ENCODE measurements around the gene ELL2.
"Not testable (repeated sequence)": the region's sequence is repeated elsewhere in the genome, so short reads cannot be mapped to it uniquely, and the experiment has no call there.

ELL2 gene

DNA sequence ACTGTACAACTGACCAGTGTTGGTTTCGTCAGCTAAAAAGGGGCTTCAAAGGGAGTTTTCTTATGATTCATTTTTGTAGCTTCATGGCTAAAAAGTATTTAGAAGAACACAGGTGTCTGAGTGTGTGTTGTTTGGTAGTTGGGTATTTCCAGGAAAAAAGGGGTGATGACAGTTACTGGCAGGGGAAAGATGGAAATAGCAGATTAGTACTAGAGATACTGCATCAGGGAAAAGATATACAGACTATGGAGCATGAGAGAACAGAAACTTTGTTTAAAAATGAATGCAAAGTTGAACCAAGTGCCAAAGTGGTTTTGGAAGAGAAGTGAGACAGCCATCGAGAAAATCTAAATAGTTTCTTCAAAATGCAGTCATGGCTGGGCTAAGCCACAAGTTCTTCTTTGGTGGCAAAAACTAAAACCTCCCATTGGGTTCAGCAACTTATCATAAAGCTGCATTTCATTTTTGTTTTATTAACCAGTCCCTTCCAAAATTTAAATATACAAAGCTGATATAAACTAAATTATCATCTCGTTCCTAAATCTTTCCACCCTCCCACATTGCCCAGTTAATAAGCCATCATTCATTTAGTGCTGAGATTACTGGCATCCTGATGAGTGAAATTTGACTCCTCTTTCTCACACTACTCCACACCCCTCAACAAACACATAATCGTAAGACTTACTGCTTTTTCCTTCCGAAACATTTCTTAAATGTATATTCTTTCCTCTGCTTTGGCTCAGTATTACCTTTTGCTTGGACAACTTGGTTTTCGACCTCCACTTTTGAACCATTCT, 33.5 kb downstream of the ELL2 start:
- DNase-seq = peak in 1 of 5 experiments; percentile 42

DNA sequence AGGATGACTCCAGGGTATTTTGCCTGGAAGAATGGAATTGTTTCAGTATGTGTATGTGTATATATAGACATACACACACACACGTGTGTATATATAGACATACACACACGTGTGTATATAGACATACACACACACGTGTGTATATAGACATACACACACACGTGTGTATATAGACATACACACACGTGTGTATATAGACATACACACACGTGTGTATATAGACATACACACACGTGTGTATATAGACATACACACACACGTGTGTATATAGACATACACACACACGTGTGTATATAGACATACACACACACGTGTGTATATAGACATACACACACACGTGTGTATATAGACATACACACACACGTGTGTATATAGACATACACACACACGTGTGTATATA, 34.4 kb downstream of the ELL2 start:
- not testable (repeated sequence) for DNase-seq

DNA sequence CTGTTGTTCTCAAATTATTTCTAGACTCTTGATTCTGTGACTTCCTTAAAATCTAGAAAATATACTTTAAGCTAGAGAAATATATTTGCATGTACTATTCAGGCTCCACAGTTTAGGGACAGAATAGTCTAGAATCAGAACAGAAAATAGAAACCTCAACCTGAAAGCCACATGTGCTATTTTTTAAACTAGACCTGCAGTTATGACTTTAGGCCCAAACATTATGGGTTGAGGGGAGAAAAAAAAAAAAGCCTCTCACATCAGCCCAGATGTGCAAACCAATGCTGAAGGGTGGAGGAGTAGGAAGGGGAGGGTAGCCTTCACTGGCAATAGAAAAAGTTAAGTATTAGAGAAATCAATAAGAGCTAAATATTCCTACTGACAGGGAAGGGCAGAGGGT, 35.7 kb downstream of the ELL2 start:
- peak in 1 of 5 experiments; percentile 42 for DNase-seq

GRCh38 chr5:95925378-95925744, 36.3 kb downstream of the ELL2 start:
- DNase-seq = no peak

GRCh38 chr5:95924720-95925377, 36.8 kb downstream of the ELL2 start:
- no peak for DNase-seq

- no peak for DNase-seq
These were observed 37.6 kb downstream of the ELL2 start for GRCh38 chr5:95923918-95924544.

DNA sequence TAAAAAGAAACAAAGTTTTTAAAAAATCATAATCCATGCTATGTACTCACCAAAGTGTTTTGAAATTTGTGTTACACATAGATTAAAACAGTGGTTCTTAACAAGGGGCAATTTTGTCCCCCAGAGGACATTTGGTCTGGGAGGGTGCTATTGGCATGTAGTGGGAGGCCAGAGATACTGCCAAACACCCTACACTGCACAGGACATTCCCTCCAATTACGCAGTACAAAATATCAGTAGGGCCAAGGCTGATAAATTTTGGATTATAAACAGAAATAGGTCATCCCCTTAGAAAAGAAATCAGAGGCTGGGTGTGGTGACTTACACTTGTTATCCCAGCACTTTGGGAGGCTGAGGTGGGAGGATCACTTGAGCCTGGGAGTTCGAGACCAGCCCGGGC, 38.9 kb downstream of the ELL2 start:
- no peak for DNase-seq

DNA sequence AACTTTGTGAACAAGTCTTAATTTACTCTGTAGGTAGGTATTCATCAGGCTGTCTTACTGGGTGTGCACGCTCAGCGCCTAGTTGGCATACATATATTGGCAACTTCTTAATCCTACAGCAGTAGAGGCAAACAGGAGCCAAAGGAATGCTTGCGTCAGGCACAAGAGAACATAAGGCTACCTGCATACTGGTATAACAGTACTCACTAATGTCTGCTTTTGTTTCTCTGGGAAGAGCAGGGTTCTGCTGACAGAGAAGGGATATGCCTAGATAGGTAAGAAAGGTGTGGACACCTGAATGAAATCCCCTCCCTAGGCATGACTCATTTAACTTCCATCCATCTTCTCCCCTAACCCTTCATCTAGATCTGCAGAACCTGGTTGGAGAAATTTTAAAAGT, 40.1 kb downstream of the ELL2 start:
- no peak for DNase-seq

- DNase-seq = no peak
These were observed 40.8 kb downstream of the ELL2 start for GRCh38 chr5:95920822-95921221.

- DNase-seq = no peak
These were observed 42.0 kb downstream of the ELL2 start for GRCh38 chr5:95919658-95920057.

DNA sequence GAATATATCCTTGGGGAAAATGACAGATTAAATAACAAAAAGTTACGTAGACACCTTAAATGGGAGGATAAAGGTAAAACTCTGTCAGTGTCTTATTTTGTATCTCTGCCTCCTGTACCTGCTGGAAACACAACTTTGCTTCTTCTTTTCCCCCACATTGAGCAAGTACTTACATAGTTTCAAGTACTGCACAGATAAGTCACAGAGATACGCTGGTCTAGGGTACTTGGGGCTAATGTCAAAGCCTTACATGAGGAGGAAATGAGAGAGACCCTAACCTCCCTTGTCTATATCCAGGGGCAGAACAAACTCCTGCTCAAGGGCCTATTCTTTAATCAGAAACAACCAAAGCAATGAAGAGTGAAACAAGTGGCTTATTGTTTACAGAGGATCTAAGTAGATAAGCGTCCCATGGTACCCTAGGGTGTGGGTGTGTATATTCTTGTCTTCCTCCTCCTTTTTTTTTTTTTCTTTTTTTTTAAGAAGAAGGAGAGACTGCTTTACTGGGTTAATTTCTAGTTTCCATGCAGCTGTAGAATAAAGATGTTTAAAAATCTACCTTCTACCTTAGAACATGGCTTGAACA, 43.1 kb downstream of the ELL2 start:
- peak in 1 of 5 experiments; percentile 18 for DNase-seq

DNA sequence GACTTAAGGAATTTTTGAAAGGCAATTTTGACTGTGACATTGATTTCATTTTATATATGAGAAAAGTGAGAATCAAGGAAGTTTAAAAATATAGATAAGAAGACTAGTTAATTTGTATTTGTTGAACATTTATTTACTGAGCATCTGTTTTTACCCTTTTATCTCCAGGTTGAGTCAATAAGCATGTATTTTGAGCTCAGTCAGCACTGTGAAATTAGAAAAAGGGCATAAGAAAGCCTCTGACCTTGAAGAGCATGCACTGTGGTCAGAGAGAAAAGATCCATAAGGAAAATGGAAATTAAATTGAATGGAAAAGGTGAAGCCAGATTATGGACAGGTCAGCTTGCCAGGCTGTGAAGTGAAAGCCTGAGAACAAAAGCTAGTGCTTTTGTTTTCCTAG, 44.4 kb downstream of the ELL2 start:
- DNase-seq = no peak

DNA sequence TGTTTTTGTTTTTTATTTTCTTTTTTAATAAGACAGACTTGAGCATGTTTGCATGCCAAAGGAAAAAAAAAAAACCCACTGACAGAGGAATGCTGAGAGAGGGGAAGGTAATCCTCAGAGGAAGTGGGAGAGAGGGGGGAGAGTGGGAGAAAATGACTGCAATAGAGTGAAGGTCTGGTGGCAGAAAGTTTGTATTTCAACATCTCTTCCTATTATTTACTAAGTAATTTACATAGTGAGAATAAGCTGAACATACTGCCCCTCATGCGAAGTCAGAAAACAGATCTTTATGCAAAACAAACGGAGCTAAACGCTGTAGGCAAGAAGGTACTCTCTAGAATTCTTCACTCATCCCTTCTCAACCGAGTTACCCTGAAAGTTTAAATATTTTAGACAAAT, 45.0 kb downstream of the ELL2 start:
- no peak for DNase-seq

DNA sequence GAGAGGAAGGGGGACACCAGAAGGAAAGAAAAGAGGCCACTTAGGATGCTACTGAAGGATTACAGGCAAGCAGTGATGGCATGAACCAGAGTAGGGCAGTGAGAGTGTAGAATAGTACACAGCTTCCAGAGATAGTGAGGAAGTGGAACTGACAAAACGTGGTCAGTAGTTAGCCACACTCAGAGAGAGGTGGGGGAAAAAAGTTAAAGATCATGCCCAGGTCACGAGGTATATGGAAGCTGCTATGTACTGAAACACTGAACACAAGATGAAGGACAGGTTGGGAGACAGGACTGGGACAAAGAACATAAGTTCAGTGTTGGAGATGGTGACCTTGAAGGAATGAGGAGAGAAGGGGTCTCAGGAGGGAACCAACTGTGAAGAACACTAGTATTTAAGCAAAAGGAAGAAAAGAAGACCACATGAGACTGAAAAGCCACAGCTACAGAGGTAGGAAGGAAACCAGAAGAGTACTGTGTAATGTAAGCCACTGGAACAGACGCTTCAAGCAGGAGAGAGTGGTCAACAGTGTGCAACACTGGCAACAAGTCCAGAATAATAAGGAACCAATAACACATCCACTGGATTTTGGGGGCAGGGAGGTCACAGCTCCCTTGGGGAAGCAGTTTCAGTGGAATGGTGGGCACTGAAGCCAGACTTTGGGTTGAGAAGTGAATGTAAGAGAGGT, 45.5 kb downstream of the ELL2 start:
- DNase-seq = peak in 1 of 5 experiments; percentile 46

DNA sequence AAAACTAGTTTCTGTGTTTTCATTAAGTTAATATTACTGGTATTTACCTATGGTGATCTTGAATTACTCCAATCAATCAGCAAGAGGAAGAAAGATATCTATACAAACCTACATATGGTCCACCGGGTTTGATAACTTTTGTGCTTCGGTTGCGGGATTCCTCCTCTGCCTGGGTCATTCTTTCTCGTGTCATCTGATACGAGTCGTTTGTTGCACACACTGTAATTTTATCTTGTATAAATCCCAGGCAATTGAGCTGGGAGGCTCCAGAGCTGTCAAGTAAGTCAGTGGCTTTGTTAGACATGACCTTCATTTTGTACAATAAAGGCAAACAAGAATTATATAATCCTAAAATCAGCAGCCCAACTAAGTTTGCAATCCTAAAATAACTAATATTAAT, 48.0 kb downstream of the ELL2 start:
- DNase-seq = no peak

GRCh38 chr5:95912029-95912428, 49.6 kb downstream of the ELL2 start:
- no peak for DNase-seq

- no peak for DNase-seq
These were observed 51.1 kb downstream of the ELL2 start for GRCh38 chr5:95910521-95910920.

DNA sequence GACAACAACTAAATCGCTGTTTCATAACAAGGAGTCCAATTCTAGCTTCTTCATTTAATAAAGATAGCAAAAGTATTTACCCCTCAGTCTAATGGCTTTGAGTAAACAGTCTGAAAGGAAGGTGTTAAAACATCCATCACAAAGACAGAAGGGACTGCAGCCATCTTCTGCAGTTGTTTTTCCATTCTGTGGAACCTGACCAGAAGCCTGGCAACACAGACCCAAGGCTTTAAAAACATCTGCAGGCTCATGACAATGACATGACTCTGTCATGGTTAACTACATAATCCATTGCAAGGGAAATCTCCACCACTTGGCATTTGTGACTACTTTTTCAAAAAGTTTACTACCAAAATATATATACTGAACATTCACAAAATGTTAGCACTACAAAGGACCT, 51.9 kb downstream of the ELL2 start:
- DNase-seq = no peak

GRCh38 chr5:95908799-95909198, 52.9 kb downstream of the ELL2 start:
- no peak for DNase-seq

DNA sequence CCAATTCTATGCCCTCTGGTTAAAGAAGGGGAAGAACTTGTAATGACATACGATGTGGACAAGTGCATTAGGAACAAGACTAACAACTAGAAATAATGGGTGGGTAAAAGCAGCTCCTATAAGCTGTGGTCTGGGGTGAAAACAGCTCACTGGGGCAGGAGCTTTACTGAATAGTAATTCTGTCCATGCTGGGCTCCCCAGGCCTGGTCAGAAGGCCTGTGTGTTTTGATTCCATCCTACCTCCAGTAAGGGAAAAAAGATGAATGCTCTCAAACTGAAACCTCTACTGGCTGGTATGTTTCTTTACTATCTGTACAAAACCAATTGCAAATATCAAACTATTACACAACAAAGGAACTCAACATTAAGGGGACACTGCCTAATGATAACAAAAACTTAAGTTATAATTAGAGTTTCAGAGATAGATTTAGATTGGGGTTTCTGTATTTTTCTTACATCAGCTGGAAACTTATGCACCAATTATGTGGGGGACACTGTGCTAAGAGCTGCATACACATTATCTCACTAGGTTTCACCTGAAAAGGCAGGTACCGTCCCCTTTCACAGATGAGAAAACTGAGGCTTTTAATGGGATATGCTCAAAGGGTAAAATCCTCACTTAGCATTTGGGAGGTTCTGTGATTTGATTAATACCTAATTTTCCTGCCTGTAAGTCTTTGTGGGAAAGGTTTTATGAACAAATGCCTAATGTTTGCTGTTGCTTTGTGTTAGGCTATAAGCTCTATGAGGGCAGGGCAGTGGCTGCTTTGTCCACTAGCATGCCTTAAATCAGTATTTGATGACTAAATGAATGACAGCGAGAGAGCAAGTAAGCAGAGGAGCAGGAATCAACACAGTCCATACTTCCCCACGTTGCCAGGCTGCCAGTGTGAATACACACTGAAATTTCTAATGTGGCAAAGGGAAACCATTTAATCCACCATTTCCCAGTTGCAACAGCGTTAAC, 53.6 kb downstream of the ELL2 start:
- DNase-seq = no peak

GRCh38 chr5:95907067-95907705, 54.5 kb downstream of the ELL2 start:
- DNase-seq = no peak

Data from T-helper 2 cell (primary cell).